Activated T-helper 1 cell treated with Interleukin-2 at 50 U/mL for 16 hours (primary cell): ENCODE measurements around the gene ZNF639.
A peak's percentile ranks its signal among the peaks of the same experiment; 100 is the strongest.
"Not testable (repeated sequence)": the region's sequence is repeated elsewhere in the genome, so short reads cannot be mapped to it uniquely, and the experiment has no call there.

Experiments
- DNase-seq: peaks from one replicate; pipeline ENCODE4 v3.0.0-alpha.2; 2020; ENCODE audit warnings: low read depth

The ZNF639 gene, protein sequence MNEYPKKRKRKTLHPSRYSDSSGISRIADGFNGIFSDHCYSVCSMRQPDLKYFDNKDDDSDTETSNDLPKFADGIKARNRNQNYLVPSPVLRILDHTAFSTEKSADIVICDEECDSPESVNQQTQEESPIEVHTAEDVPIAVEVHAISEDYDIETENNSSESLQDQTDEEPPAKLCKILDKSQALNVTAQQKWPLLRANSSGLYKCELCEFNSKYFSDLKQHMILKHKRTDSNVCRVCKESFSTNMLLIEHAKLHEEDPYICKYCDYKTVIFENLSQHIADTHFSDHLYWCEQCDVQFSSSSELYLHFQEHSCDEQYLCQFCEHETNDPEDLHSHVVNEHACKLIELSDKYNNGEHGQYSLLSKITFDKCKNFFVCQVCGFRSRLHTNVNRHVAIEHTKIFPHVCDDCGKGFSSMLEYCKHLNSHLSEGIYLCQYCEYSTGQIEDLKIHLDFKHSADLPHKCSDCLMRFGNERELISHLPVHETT

DNA sequence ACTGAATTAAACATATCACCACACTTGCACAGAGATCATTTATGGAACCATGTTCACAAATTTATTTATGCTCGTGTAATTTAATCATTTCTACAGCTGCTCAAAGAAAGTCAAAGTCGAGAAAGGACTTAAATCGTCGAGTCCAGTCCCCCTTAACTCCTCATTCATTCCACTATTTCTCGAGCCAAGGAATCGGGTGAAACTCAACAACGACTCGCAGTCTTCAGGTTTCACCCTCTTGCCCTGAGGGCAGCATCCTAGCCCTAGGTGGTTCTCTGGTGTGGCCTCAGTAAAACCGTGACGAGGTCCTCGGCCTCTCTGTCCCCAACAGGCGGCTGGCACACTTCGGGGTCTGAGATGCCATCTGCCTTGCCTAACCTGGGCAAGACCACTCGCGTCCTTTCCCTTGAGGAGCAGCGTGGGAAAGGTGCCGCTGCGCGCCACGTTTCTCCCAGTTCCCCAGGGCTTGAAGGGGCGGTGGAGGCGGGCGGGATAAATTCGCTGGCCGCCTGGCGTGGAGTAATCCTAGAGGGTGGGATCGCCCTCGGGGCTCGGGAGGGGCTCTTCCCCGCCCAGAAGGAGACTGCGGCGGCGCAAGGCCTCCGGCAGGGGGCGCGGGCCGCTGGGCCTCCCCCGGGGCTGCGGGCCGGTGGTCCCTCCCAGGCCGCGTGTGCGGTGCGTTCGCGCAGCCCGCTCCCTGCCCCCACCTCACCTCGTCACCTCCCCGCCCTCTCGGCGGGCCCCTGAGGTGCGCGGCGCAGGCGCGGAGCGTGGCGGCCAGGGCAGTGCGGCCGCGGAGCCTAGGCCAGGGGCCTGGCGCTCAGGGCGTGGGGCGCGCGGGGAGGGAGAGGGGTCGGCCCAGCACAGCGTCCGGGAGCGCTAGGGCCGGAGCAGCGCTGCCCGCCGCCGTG is at the start of gene ZNF639:
ZNF639 (plus strand) TSS at position 746 of the 911 bp plus-strand sequence. CDS start 5,263 bp downstream, outside the sequence.
- DNase-seq, result peak; percentile 81

DNA sequence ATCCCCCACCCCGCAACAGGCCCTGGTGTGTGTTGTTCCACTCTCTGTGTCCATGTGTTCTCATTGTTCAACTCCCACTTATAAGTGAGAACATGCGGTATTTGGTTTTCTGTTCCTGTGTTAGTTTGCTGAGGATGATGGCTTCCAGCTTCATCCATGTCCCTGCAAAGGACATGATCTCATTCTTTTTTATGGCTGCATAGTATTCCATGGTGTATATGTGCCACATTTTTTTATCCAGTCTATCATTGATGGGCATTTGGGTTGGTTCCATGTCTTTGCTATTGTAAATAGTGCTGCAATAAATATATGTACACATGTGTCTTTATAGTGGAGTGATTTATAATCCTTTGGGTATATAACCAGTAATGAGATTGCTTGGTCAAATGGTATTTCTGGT is 48.4 kb upstream of the ZNF639 start:
- not testable (repeated sequence) for DNase-seq

DNA sequence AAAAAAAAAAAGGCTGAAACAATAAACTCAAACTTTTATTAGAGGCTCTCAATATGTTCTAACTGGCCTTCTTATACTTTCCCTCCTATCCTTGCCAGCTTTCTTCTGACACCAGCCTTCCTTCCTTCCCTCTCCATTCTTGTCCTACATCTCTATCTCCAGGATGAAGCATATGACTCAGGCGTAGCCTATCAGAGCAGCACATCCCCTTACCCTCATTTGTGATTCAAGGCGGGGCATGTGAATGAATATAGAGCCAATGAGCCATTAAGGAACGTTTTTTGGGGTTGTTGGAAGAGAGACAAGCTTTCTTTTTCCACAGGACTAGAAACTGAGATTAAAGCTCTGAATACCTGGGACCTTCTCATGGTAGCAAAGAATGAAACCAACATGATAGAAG is 46.8 kb upstream of the ZNF639 start:
- no peak for DNase-seq

DNA sequence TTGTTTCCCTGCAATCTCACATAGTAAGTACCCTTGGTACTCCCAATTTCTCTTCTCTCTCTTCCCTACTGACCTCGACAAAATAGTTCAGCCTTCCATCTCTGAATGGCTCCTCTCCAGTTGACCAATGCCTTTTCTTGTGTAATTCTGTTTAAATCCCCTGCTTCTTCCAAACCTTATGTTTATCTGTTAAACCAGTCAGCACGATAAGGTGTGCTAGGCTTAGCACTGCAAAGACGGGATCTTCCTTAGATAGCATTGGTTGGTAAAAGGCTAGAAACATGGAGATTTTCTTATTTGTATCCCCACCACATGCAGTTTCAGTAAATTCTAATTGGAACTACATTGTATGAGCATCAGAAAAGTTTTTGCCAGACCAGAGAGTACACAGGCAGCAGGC is 46.1 kb upstream of the ZNF639 start:
- no peak for DNase-seq

DNA sequence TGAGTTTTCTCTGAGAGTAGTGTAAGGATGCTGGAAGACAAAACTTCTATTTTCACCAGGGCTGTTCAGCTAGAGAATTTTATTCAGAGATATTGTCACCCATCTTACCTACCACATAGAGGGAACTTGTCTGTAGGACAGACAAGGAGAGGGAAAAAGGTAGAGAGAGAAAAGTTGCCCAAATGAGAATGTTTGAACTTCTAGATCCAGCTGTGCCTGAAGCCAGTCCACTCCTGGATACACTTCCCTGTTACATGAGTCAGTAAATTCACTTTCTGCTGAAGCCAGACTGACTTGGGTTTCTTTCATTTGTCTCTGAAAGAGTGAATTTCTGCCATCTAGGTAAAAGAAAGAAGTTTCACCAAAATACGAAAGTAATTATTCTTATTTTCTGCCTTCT is 44.7 kb upstream of the ZNF639 start:
- no peak for DNase-seq

DNA sequence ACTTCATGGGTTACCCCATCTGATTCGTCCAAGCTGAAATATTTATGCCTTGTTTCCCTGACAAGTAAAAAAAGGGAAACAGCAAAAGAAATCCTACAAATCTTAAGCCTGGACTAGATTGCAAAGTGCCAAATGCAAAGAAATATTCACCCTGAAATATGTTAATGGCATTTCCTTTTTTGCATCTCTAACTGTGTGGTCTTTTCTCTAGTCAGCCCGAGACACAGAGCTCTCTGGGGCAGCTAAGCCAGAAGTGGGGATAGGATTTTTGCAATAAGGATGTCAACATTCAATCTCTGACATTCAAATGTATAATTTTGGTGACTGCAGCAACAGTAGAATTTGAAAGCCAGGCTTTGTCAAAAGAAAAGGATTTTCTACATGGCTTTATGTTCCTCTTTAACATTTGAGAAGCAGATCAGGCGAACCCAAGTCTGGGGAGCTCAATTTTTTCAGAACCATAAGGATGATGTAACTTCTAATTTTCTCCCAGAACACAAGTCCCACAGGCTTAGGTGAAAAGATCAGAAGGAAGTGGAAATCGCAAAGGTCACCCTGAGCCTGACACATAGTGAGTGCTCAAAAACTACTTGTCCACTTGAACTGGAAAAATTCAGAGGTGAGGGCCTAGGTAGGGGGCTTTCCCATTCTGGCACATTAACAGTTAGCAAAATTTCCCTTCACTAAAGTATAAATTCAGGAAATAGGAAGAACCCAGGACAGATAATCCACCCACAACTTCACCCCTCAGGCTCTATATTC is 43.7 kb upstream of the ZNF639 start:
- DNase-seq, result no peak

DNA sequence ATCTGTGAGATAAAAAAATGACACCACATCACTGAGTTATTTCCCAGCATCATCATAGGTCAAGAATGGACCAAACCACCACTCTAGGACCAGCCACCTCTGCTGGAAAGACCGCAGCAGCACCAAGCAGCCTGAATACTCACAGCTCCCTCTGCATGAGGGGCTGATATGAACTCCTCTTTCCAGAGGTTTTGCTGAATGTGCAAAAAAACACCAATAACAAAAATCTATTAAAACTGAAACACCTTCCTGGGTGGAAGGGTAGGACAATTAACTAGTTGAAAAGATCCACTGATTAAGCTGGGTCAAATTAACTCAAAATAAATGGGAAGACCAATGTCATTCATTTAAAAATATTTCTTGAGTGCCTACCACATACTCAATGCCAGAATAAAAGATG is 43.0 kb upstream of the ZNF639 start:
- DNase-seq, result no peak

DNA sequence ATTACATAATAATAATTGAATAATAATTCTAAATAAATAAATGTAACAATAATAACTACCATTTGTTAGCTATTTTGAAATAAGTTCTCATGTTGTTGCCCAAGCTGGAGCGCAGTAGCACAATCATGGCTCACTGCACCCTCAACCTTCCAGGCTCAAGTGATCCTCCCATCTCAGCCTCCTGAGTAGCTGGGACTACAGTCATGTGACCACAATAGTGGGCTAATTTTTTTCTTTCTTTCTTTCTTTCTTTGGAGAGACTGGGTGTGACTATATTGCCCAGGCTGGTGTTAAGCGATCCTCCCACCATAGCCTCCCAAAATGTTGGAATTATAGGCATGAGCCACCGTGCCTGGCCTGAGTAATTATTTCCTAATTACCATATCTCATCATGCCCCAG is 41.0 kb upstream of the ZNF639 start:
- no peak for DNase-seq

DNA sequence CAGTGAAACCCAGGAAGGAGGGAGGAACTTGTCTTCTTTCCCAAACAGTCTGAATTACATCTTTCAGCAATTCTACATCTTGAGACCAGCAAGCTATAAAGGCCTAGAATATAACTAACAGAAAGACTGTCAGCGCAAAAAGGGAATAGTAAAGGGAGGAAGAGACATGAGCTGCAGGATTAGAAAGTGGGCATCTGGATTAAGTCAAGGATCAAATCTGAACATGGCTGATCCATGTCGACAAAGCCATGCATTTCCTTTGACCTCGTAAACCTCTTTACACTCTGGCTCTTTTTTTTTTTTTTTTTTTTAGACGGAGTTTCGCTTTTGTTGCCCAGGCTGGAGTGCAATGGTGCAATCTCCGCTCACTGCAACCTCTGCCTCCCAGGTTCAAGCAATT is 36.5 kb upstream of the ZNF639 start:
- DNase-seq, result no peak

DNA sequence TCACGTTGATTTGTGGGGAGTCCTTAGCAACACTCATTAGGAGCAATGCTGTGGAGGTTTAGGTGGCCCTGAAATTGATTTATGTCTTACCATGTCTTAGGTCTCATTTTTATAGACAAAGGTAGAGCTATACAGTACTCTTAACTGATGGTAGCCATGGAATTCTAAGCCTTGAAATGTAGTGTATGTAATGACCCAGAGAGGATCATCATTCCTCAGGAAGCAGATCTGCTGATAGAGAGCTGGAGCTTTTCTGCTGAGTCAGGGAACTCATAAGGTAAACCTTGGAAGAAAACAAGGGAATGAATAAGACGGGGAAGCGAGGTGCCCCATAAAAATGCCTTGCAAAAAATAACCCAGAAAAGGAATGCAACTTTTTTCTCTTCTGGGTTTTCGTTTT is 34.0 kb upstream of the ZNF639 start:
- DNase-seq, result no peak

DNA sequence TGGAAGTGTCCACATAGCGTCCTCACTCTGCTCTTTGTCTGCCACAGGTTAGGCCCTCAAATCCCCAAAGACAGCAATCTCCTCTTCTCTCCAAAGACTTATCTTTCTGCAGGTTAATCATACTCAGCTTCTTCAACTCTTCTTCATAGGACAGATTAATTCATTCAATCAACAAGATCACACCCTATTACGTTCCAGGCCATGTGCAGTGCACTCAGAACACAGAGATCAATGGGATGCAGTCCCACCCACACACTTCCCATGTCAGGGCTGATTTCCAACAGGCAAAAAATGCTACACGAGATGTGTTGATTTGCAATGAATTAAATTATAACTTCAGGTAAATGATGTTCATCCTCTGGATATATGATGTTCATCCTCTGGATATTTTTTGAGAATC is 33.5 kb upstream of the ZNF639 start:
- no peak for DNase-seq

DNA sequence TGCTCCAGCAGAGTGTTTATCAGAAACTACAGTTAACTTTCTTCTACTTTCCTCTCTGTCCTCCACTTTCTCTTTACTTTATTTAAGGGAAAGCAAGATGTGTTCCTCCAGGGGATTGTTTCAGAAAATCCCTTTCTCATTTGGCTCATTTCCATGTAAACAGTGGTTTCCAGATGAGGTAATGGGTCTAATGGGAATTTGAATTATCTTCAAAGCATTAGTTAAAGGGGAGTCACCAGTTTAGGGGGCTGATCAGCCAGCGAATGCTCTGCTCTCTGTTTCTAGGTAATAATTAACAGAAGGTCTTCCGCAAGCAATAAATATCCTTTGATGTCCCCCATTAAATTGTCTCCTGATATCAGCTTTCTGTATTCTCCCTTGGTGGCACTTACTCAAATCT is 30.4 kb upstream of the ZNF639 start:
- no peak for DNase-seq

DNA sequence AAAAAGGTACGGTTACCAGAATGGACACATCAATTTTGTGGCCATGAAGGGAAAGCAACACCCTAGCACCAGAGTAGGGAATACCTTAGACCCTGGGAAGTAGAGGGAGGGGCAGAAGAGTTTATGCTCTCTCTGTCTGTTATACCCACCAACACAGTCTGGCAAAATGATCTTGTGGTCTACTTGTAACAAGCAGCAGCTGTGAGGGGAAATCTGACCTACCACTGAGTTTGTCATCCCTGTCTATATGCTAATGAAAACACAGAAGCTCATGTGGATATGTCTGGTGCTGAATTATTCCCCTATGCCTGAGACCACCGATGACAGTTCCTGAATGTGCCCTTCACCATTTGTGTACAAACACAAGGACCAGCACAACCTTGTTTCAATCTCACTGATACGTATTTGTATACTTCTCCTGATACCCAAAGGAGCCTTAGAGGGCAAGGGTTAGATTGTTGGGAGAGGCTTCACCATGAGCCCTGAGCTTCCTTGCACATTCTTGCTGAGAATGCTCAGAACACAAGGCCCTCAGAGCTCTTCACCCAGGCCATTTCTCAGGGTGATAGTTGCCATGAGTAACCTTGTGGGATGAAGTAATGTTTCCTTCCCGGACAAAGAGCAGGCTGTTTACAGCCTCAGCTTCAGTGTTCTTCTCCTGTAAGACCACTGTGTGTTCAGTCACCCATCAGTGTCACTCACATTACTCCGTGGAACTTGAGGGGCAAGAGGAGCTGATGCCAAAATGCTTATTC is 24.7 kb upstream of the ZNF639 start:
- DNase-seq, result no peak

DNA sequence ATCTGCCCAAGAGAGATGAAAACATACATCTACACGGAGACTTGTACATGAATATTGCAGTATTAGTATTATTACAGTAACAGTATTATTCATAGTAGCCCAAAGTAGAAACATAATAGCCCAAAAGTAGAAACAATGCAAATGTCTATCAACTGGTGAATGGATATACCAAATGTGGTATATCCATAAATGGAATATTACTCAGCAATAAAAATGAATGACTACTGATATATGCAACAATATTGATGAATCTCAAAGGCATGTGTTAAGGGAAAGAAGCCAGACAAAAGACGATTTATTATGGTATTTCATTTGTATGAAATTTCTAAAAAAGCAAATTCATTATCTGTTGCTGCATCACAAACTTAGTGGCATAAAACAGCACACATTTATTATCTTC is 23.5 kb upstream of the ZNF639 start:
- no peak for DNase-seq

DNA sequence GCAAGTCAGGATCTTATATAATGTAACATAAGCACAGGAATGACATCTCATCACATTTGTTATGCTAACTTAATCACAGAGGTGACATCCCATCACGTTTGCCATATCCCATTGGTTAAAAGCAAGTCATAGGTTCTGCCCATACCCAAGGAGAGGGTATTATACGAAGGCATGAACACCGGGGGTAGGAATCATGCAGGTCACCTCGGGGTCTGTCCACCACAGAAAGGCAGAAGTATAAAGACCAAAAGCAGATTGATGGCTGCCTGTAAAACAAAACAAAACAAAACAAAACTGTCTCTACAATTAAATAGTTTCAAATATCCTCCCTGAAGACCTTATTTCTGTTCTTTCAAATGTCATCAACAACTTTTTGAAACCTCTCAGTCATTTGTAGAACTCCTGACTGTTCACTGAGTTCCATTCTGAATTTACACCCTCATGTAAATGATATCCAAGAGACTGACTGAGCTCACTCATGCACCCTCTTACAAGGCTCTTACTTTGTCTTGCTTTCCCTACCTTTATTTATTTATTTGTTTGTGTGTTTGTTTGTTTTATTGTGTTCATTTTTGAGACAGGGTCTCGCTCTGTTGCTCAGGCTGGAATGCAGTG is 22.7 kb upstream of the ZNF639 start:
- DNase-seq, result no peak

DNA sequence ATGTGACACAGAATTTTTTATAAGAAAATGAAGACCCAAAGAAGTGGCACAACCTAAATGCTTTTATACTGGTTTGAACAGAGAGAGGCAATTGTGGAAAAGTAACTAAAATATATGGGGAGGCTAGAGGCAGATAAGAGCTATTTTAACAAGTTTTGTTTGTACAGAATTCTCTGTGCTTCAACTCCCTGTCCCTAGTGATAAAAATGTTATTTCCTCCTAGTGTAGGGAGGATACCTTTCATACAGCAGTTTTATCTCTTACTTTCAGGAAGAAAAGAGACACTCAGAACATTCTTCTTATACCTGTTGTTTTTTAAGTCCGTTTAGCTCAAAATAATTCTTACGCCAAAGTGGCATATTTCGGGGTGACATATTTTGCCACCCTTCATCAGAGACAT is 21.2 kb upstream of the ZNF639 start:
- DNase-seq, result no peak

DNA sequence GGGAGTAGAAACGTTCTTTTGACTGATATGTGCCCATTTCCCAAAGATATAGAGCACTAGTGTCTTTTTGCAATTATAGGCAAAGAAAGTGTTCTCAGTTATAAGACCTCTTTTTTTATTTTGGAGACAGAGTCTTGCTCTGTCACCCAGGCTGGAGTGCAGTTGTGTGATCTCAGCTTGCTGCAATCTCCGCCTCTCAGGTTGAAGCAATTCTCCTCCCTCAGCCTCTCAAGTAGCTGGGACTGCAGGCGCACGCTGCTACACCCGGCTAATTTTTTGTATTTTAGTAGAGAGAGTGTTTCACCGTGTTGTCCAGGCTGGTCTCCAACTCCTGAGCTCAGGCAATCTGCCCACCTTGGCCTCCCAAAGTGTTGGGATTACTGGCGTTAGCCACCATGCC is 20.7 kb upstream of the ZNF639 start:
- no peak for DNase-seq

DNA sequence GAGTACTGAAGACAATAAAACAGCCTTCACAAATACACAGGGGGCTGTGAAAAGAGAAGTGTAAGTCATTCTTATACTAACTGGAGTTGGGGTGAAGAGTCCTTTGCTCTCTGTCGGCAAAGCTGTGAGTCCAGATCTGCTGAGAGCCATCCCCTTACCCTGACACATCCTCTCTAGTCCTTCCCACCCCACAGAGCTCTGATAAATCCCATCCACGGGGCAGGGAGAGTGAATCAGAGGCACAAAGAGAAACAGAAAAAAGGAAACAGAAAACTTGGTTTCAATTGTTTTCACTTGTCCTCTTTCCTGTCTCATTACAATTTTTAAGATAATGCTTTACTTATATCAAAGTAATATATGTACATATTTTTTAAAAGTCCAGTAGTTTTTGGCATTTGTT is 18.2 kb upstream of the ZNF639 start:
- no peak for DNase-seq

DNA sequence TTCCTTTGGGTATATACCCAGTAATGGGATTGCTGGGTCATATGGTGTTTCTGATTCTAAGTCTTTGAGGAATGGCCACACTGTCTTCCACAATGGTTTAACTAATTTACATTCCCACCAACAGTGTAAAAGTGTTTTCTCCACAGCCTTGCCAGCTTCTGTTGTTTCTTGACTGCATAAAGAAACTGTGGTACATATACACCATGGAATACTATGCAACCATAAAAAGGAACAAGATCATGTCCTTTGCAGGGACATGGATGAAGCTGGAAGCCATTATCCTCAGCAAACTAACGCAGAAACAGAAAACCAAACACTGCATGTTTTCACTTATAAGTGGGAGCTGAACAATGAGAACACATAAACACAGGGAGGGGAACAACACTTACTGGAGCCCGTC is 15.5 kb upstream of the ZNF639 start:
- DNase-seq, result not testable (repeated sequence)

DNA sequence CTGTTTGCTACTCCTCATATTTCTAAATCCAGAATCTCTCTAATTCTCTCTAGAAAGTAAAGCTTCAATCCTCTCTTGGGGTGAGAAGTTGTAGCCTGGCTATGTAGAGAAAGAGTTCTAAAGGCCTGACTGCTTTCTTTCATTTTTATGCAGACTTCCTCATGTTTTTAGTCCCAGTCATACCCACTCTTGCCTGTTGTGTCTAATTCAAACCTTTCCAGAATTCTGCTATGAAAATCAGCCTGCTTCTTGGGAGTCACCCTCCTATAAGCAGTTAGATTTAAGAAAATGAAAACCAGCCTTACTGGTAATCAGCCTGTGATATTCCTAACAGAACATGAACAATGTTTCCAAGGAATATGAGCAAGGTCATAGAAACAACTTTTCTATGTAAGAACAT is 14.8 kb upstream of the ZNF639 start:
- no peak for DNase-seq
